ENCODE measurements around the gene CAMTA1.

- TF ChIP-seq POLR2A (IDR thresholded peaks at IDR 0.05; ENCODE audit: low read length) = no peak
- no peak for TF ChIP-seq GATA1 (IDR thresholded peaks at IDR 0.05; ENCODE audit: low read depth, low read length)
These were observed 593.3 kb downstream of the CAMTA1 start for GRCh38 chr1:7378346-7379130.

Data from erythroblast (primary cell).